WI38 (cell line): ENCODE measurements around the gene CAPN8.

ENCODE experiments used
- H3K4me3 ChIP-seq: 2 replicates; pipeline ENCODE4 v1.5.1; 2011; ENCODE audit warnings: low read depth, mild to moderate bottlenecking, control low read depth, low read length
- TF ChIP-seq, protein P1 (sequence below): IDR thresholded peaks from 2 replicates; pipeline ENCODE4 v1.5.1; 2012; ENCODE audit warnings: low read depth, mild to moderate bottlenecking, control low read depth, low read length

Gene CAPN8

GRCh38 chr1:223500560-223501425 is 164.7 kb downstream of the CAPN8 start:
- TF ChIP-seq, protein P1, sequence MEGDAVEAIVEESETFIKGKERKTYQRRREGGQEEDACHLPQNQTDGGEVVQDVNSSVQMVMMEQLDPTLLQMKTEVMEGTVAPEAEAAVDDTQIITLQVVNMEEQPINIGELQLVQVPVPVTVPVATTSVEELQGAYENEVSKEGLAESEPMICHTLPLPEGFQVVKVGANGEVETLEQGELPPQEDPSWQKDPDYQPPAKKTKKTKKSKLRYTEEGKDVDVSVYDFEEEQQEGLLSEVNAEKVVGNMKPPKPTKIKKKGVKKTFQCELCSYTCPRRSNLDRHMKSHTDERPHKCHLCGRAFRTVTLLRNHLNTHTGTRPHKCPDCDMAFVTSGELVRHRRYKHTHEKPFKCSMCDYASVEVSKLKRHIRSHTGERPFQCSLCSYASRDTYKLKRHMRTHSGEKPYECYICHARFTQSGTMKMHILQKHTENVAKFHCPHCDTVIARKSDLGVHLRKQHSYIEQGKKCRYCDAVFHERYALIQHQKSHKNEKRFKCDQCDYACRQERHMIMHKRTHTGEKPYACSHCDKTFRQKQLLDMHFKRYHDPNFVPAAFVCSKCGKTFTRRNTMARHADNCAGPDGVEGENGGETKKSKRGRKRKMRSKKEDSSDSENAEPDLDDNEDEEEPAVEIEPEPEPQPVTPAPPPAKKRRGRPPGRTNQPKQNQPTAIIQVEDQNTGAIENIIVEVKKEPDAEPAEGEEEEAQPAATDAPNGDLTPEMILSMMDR: no peak
- H3K4me3 ChIP-seq: no peak overlapping the region

GRCh38 chr1:223496883-223497282 is 168.6 kb downstream of the CAPN8 start:
- TF ChIP-seq, protein P1: no peak

GRCh38 chr1:223494926-223495645 is 170.4 kb downstream of the CAPN8 start:
- TF ChIP-seq, protein P1: no peak
- H3K4me3 ChIP-seq: no peak overlapping the region

More at GRCh38 chr1:223496883-223497282, 168.6 kb downstream of the CAPN8 start:
- H3K4me3 ChIP-seq: no peak overlapping the region

- TF ChIP-seq, protein P1: no peak
- H3K4me3 ChIP-seq: no peak overlapping the region
Measured at GRCh38 chr1:223492044-223492443, 173.5 kb downstream of the CAPN8 start.
